Testis (tissue), 2 donors: Measurements from ENCODE around the gene IDH3B.

ENCODE experiments used
- CTCF ChIP-seq, 3 experiments: fragments of 450-650 bp in 2 of 3; fragments of 200-600 bp in 1 of 3; sonication (generic) in 1 of 3; IDR thresholded peaks; one replicate each; pipeline ENCODE4 v1.5.1; 2016 to 2019; ENCODE audit warnings: antibody characterized with exemption in 3 of 3, mild to moderate bottlenecking in 2 of 3, moderate library complexity in 1 of 3
- POLR2A ChIP-seq: fragments of 450-650 bp; IDR thresholded peaks from one replicate; pipeline ENCODE4 v1.6.1; 2017; ENCODE audit warnings: antibody characterized with exemption, mild to moderate bottlenecking, moderate library complexity

GRCh38 chr20:2680046-2680445, 16.0 kb upstream of the IDH3B start:
- TF ChIP-seq CTCF (IDR thresholded peaks at IDR 0.05) (no peak), POLR2A (no peak)
